HG03378 (cell line): ENCODE results near the gene SYCN.

Source experiments
- ATAC-seq: cut with Tn5 transposase; IDR thresholded peaks from one replicate; pipeline ENCODE4 v1.9.1; 2021; ENCODE audit warnings: mild to moderate bottlenecking, moderate library complexity; ENCODE audit not compliant: unreplicated experiment

Gene SYCN

GRCh38 chr19:39156326-39157230, 47.5 kb downstream of the SYCN start:
- ATAC-seq: no peak

GRCh38 chr19:39155741-39156140, 48.3 kb downstream of the SYCN start:
- no peak for ATAC-seq

- no peak for ATAC-seq
Measured at GRCh38 chr19:39155114-39155700, 48.9 kb downstream of the SYCN start.

GRCh38 chr19:39154629-39155100, 49.4 kb downstream of the SYCN start:
- ATAC-seq: no peak

- no peak for ATAC-seq
Measured at GRCh38 chr19:39154100-39154628, 49.9 kb downstream of the SYCN start.
